ENCODE results near the gene TEX2.

The TEX2 gene

GRCh38 chr17:64157669-64158180, 105.3 kb downstream of the TEX2 start:
- DNase-seq: no peak

DNA sequence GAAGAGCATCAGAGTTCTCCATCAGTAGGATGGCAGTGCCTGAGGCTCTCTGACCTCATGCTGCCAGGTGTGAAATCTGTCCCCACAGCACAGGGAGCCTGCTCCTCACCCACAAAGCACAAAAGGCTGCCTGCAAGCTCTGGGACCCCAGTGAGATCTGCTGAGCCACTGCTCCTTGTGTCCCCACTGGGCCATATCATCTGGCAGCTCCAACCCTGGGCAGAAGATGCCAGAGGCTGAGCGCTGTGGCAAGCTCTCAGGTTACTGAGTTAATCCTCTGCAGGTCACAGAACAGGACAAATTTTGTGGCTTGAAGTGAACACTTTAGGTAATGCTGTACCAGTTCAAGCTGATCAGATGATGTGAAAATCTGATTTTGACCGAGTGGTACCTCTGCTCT, 106.4 kb downstream of the TEX2 start:
- no peak for DNase-seq

GRCh38 chr17:64155751-64156544, 107.1 kb downstream of the TEX2 start:
- peak; percentile 69 for DNase-seq

- no peak for DNase-seq
Observed at GRCh38 chr17:64155129-64155528, 107.9 kb downstream of the TEX2 start.

DNA sequence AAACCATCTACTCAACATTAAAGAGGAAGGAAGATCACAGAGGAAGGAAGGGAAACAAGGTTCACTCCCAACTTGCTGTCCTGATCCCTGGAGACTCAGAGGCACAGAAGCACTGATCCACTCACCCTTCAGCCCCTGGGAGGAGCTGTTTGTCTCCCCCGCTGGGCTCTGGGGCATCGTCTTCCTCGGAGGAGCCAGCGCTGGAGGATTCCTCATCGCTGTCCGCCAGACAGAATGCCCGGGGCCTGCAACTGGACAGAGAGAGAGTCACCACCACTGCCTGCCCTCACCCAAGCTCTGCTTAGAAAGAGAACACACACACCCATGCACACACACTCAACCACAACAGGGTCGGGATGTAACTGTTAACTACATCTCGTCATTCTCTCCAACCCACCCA, 108.3 kb downstream of the TEX2 start:
- DNase-seq: no peak

DNA sequence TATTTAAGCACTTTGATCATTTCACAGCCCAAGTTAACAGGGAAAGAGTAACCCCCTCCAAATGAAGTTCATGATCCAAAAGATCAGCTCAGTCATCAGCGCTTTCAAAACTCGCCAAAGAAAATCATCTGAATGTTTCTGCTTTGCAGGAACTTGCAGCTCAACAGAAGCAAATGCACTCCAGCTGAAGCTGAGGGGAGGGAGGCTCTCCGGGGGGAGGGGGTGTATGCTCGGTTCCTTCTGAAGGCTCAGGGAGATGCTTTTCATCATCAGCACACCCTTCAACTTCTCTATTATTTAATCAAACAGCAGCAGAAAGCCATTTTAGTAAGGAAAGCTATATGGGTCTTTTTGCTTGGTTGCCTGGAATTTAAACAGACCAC, 108.8 kb downstream of the TEX2 start:
- DNase-seq: no peak

- no peak for DNase-seq
Observed at GRCh38 chr17:64153565-64154312, 109.3 kb downstream of the TEX2 start.

DNA sequence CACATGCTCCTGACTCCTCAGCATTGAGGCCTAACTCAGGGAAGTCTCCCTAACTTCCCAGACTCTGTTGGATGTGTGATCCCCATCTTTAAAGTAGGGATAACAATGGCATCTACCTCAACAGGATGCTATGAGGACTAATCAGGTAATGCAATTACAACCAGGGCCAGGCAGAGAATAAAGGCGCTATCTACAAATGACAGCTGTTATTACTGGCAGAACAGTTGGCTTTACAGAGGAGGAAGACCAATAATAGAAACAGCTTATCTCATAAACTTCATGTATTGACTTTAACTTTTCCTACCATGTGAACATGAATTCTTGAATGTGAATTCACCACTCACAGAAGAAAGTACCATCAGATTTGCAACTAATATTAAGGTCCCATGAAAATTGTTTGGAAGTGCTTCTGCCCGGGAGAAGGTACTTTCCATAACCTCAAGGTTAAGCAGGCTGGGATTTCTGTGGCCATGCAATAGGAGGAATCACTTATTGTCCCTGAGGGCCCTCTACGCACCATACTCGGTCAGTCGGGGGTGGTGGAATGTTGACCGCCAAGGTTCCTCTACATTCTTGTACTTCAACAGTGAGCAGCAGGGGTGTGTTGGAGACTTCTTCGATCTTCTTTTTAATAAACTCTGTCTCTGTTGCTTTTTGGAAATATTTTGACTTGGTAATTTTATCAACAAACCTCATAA, 110.5 kb downstream of the TEX2 start:
- DNase-seq: no peak

- DNase-seq: no peak
Observed at GRCh38 chr17:64151016-64151368, 112.1 kb downstream of the TEX2 start.

GRCh38 chr17:64150237-64151015, 112.6 kb downstream of the TEX2 start:
- no peak for DNase-seq

DNA sequence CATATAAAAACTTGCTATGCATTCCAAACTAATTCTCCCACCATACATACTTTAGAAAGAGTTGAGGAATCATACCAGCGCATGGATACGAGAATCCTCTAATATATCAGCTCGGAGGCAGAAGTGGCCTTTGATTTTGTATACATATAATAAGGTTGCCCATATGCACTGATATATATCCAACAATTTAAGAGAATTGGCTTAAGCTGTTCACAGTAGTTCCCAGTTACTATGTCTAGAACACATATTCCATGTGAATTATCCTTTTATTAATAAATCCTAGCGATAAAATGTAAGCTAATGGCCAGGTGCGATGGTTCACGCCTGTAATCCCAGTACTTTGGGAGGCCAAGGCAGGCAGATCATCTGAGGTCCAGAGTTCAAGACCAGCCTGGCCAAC, 113.9 kb downstream of the TEX2 start:
- DNase-seq: no peak

DNA sequence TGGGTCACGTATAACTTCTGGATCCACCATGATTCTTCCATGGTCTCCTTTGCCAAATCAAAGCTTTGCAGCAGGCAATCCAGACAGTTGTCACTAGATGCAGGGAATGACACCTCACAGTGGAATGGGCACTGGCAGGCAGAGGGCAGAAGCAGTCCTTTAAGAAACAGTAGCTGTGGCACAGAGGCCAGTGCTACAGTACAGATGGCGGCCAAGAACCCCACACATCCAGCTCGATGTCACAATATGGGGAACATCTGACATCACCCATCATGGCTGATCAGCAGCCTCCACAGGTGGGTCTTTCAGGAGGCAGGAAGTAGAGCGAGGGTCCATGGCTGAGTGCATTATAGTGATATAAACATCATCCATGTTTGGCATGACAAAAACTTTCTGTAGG, 114.4 kb downstream of the TEX2 start:
- DNase-seq: no peak

- DNase-seq: no peak
Observed at GRCh38 chr17:64148017-64148631, 114.9 kb downstream of the TEX2 start.

GRCh38 chr17:64147110-64148016, 115.7 kb downstream of the TEX2 start:
- DNase-seq: no peak

GRCh38 chr17:64146418-64147109, 116.5 kb downstream of the TEX2 start:
- peak; percentile 80 for DNase-seq

- DNase-seq: peak; percentile 96
Observed at GRCh38 chr17:64145751-64146417, 117.2 kb downstream of the TEX2 start.

DNA sequence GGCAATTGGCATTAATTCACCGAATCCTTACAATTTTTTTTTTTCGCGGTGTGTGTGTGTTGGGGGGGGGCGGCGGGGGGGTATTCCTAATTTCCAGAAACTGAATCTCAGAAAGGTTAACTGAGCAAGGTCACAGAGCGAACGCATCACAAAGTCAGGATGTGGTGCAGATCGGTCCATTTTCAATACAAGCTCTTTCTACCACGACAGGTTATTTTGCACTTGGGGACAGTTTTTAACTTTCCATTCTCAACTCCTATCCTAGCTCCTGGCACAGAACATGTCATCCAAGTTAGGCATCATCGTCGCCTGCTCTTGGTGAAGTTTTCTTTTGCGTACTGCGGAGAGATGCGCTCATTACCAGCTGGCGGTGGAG, 117.7 kb downstream of the TEX2 start:
- DNase-seq: no peak

- DNase-seq: no peak
Observed at GRCh38 chr17:64139542-64139941, 123.5 kb downstream of the TEX2 start.

DNA sequence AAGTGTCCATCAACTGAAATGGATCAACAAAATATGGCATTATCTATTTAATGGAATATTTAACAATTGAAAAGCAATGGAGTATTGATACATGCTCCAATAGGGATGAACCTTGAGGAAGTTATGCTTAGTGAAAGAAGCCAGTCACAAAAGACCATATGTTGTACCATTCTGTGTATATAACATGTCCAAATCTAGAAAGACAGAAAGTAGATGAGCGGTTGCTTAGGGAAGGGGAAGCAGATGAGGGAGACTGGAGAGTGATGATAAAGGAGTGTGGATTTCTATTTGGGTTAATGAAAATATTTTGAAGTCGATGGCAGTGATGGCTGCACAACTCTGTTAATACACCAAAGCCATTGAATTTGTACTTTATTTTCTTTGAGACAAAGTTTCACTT, 124.6 kb downstream of the TEX2 start:
- no peak for DNase-seq

- DNase-seq: no peak
Observed at GRCh38 chr17:64135000-64135399, 128.1 kb downstream of the TEX2 start.

All from right forelimb (tissue), 1 donor.